Ishikawa (cell line): Measurements from ENCODE around the gene NUDT19.

Experiments
- CEBPB ChIP-seq: IDR thresholded peaks from 2 replicates; pipeline ENCODE4 v1.6.1; 2012
- CREB1 ChIP-seq: IDR thresholded peaks from 2 replicates; pipeline ENCODE4 v1.6.1; 2012; ENCODE audit warnings: low read depth
- EGR1 ChIP-seq: IDR thresholded peaks from 2 replicates; pipeline ENCODE4 v1.6.1; 2012
- EP300 ChIP-seq: IDR thresholded peaks from 2 replicates; pipeline ENCODE4 v1.6.1; 2012; ENCODE audit warnings: borderline replicate concordance
- FOXM1 ChIP-seq: IDR thresholded peaks from 2 replicates; pipeline ENCODE4 v1.6.1; 2012; ENCODE audit warnings: low read depth, borderline replicate concordance
- MAX ChIP-seq: IDR thresholded peaks from 2 replicates; pipeline ENCODE4 v1.6.1; 2012
- NFIC ChIP-seq: IDR thresholded peaks from 2 replicates; pipeline ENCODE4 v1.6.1; 2012
- RAD21 ChIP-seq: IDR thresholded peaks from 2 replicates; pipeline ENCODE4 v1.6.1; 2012; ENCODE audit warnings: low read depth
- TAF1 ChIP-seq: IDR thresholded peaks from 2 replicates; pipeline ENCODE4 v1.6.1; 2012; ENCODE audit warnings: low read depth, mild to moderate bottlenecking
- TCF12 ChIP-seq: IDR thresholded peaks from 2 replicates; pipeline ENCODE4 v1.6.1; 2012; ENCODE audit warnings: low read depth
- TEAD4 ChIP-seq: IDR thresholded peaks from 2 replicates; pipeline ENCODE4 v1.6.1; 2012
- USF1 ChIP-seq: IDR thresholded peaks from 2 replicates; pipeline ENCODE4 v1.6.1; 2012
- YY1 ChIP-seq: IDR thresholded peaks from 2 replicates; pipeline ENCODE4 v1.6.1; 2012; ENCODE audit warnings: low read depth
- ZBTB7A ChIP-seq: IDR thresholded peaks from 2 replicates; pipeline ENCODE4 v1.6.1; 2012; ENCODE audit warnings: low read depth
- TF ChIP-seq, protein P1 (sequence below): IDR thresholded peaks from 2 replicates; pipeline ENCODE4 v1.6.1; 2012; ENCODE audit warnings: low read depth, mild to moderate bottlenecking

Gene NUDT19

DNA sequence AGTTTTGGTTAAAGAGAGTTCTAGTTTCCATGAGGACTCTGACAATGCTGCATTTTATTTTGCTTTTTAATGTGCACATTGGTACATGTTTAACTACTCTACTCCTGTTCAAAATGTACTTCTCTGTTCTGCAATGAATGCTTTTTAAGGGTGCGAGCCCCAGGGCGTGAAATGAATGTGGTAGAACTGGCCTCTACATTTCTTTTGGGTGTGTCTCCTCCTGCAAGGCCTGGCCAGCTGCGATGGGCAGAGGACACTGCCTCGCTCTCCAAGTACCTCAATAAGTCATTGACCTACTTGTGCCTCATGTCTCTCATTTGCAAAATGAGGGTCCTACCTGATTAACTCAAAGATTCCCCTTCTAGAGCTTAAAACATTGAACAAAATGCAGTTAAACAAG lies 9.3 kb upstream of the NUDT19 start:
- TF ChIP-seq TEAD4 (peak; percentile 43; the same call in 1 of the 2 replicates), FOXM1 (no peak)

- TF ChIP-seq TCF12 (no peak), YY1 (no peak), NFIC (no peak), FOXM1 (no peak), CEBPB (no peak), MAX (no peak), USF1 (no peak), CREB1 (no peak), TAF1 (no peak), EGR1 (no peak)
- TF ChIP-seq, protein P1, sequence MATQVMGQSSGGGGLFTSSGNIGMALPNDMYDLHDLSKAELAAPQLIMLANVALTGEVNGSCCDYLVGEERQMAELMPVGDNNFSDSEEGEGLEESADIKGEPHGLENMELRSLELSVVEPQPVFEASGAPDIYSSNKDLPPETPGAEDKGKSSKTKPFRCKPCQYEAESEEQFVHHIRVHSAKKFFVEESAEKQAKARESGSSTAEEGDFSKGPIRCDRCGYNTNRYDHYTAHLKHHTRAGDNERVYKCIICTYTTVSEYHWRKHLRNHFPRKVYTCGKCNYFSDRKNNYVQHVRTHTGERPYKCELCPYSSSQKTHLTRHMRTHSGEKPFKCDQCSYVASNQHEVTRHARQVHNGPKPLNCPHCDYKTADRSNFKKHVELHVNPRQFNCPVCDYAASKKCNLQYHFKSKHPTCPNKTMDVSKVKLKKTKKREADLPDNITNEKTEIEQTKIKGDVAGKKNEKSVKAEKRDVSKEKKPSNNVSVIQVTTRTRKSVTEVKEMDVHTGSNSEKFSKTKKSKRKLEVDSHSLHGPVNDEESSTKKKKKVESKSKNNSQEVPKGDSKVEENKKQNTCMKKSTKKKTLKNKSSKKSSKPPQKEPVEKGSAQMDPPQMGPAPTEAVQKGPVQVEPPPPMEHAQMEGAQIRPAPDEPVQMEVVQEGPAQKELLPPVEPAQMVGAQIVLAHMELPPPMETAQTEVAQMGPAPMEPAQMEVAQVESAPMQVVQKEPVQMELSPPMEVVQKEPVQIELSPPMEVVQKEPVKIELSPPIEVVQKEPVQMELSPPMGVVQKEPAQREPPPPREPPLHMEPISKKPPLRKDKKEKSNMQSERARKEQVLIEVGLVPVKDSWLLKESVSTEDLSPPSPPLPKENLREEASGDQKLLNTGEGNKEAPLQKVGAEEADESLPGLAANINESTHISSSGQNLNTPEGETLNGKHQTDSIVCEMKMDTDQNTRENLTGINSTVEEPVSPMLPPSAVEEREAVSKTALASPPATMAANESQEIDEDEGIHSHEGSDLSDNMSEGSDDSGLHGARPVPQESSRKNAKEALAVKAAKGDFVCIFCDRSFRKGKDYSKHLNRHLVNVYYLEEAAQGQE = no peak
Measured at GRCh38 chr19:32686847-32687475, 4.7 kb upstream of the NUDT19 start.

DNA sequence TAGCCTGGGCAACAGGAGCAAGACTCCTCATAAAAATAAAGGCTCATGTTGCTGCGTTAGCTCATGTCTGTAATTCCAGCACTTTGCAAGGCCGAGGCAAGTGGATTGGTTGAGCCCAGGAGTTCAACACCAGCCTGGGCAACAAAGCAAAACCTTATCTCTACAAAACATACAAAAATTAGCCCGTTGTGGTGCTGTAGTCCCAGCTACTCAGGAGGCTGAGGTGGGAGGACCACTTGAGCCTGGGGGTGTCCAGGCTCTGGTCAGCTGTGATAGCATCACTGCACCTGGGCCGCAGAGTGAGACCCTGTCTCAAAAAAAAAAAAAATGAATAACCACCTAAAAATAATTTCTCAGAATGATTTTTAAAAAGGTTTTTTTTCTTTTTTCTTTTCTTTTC lies 3.9 kb upstream of the NUDT19 start:
- TF ChIP-seq EGR1 = no peak
- TF ChIP-seq, protein P1 = no peak
- TF ChIP-seq YY1 = no peak
- TF ChIP-seq MAX = no peak
- no peak for TF ChIP-seq TEAD4
- no peak for TF ChIP-seq NFIC
- no peak for TF ChIP-seq TAF1
- TF ChIP-seq RAD21 = no peak
- TF ChIP-seq TCF12 = no peak
- no peak for TF ChIP-seq EP300
- TF ChIP-seq FOXM1 = no peak

DNA sequence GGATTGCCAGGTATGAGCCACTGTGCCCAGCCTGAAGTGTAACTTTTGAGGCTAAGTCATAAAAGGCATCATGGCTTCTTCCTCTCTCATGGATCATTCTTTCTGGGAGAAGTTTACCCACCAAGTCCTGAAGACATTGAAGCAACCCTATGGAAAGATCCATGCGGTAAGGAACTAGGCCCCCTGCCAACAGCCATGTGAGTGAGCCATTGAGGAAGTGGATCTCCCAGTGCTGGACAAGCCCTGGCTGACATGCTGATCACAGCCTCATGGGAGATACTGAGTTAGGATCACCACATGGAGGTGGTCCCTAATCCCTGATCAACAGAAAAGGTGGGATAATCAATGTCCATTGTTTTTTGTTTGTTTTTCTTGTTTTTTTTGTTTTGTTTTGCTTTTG lies 3.3 kb upstream of the NUDT19 start:
- TF ChIP-seq, protein P1 = no peak
- TF ChIP-seq NFIC (no peak), ZBTB7A (no peak), MAX (no peak), TAF1 (no peak), FOXM1 (no peak), USF1 (no peak), TEAD4 (no peak), CEBPB (no peak), CREB1 (no peak), TCF12 (no peak), EP300 (no peak), YY1 (no peak), RAD21 (no peak), EGR1 (no peak)
